ENCODE data around the gene SEPTIN10.

Gene SEPTIN10

DNA sequence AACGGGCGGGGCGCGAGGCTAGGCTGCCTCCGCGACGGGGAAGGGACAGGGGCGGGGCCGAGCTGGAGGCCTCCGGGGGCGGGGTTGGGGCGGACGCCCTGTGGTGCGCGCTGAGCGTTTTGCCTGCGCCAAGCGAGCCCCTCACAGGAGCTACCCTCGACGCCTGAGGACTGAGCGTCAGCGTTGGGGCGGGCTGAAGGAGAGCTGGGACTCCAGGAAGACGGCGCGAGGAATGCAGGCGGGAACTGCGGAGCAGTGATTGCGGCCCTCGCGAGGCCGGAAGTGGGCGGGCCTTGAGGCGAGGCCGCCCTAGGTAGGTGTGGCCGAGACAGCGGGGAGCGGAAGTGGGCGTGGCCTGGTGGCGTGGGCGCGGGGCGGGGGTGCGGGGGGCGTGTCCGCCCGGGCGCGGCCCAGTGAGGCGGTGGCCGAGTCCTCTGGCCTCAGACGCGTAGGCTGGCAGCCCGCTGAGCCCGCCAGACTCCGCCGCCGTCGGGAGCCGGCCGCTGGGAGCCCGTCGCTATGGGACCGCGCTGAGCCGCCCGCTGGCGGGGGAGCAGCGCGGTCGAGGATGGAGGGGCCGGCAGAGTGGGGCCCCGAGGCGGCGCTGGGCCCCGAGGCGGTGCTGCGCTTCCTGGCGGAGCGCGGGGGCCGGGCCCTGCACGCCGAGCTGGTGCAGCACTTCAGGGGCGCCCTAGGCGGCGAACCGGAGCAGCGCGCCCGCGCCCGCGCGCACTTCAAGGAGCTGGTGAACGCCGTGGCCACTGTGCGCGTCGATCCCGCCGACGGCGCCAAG, at the start of gene SEPTIN10, which contains the start of gene SOWAHC:
Gene SEPTIN10 (minus strand): TSS at position 45 of the 793 bp plus-strand sequence. CDS start 139 bp downstream, outside the sequence.
Gene SOWAHC (plus strand): TSS at position 443 of the 793 bp plus-strand sequence. CDS start 126 bp downstream, at position 569.
- peak within 1 kb of the TSS; percentile 91 for H3K27ac ChIP-seq (ENCODE audit: poor library complexity, severe bottlenecking)
- no peaks in the 10 kb centered on the region for H3K27me3 ChIP-seq (ENCODE audit: insufficient read depth, poor library complexity, severe bottlenecking)
- ATAC-seq (ENCODE audit: low read depth) (peak; percentile 91), DNase-seq (ENCODE audit: low spot score) (peak; percentile 99)
- H3K36me3 ChIP-seq (ENCODE audit: low read depth) = peaks cover 19% of the 10 kb centered on the region
- H3K9me3 ChIP-seq (ENCODE audit: severe bottlenecking) = no peaks in the 10 kb centered on the region
- H3K4me3 ChIP-seq (ENCODE audit: severe bottlenecking) = peak within 1 kb of the TSS; percentile 76
- peaks cover 16% of the 10 kb centered on the region for H3K4me1 ChIP-seq (ENCODE audit: insufficient read depth, poor library complexity, severe bottlenecking)
- no peak for TF ChIP-seq CTCF (IDR thresholded peaks at IDR 0.05; ENCODE audit: poor library complexity, severe bottlenecking)

DNA sequence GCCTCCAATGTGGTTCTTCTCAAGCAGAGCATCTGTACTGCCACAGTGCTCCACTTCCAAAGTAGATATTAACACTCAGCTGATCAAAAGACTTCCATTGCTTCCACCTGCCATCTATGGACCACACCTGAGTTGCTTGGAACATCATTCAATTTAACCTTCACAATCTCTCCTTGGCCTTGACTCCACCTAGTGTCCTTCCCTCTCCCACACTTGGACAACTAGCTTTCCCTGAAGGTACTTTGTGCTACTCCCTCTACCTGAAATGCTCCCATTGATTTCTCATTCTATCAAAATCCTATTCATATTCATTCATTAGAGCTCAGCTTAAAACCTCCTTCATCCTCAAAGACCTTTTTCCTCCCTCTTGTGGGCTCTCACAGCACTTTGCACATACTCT, 49.1 kb upstream of the SEPTIN10 start:
- H3K9me3 ChIP-seq (ENCODE audit: severe bottlenecking) = no peaks in the 10 kb centered on the region
- no peaks in the 10 kb centered on the region for H3K27me3 ChIP-seq (ENCODE audit: insufficient read depth, poor library complexity, severe bottlenecking)
- no peaks in the 10 kb centered on the region for H3K36me3 ChIP-seq (ENCODE audit: low read depth)
- peak; percentile 43 for TF ChIP-seq CTCF (IDR thresholded peaks at IDR 0.05; ENCODE audit: poor library complexity, severe bottlenecking)
- ATAC-seq (ENCODE audit: low read depth) (peak; percentile 51; the same call in 2 of the 3 replicates), DNase-seq (ENCODE audit: low spot score) (no peak)
- no peak overlapping the region for H3K4me3 ChIP-seq (ENCODE audit: severe bottlenecking)
- peak overlapping the region; percentile 25 for H3K27ac ChIP-seq (ENCODE audit: poor library complexity, severe bottlenecking)
- peaks cover 11% of the 10 kb centered on the region for H3K4me1 ChIP-seq (ENCODE audit: insufficient read depth, poor library complexity, severe bottlenecking)

DNA sequence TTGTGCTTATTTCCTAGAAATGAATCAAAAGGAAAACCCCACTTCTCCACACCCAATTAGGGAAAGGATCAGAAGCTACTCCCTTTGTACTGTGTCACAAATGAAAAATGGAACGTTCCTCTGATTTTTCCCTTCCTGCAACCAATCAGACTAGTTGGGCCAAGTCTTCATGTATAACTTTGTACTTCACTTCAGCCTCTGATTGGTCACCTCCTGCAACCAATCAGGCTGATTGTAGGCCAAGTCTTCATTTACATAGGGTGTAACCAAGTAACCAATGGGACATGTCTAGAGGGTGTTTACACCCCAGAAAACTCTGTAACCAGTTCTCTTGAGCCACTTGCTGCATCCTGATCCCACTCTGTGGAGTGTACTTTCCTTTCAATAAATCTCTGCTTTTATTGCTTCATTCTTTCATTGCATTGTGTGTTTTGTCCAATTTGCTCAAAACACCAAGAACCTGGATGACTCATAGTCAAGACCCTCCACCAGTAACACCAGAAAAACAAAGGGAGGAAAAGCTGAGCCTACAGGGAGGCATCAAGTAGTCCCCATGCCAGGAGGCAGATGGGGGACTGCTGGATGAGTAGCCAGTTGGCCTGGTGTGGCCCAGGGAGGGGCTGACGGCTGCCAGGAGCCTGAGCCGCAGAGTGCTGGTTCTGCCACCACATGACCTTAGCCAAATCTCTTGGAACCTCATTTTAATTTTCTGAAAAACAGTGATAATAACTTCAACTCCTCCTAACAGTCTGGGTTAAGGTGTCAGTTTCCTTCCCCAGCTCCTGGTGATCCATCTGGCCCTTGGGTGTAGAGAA, 46.5 kb upstream of the SEPTIN10 start:
- Histone ChIP-seq H3K27ac (ENCODE audit: poor library complexity, severe bottlenecking) (no peak overlapping the region), H3K9me3 (ENCODE audit: severe bottlenecking) (no peaks in the 10 kb centered on the region), H3K27me3 (ENCODE audit: insufficient read depth, poor library complexity, severe bottlenecking) (no peaks in the 10 kb centered on the region), H3K4me3 (ENCODE audit: severe bottlenecking) (no peak overlapping the region), H3K36me3 (ENCODE audit: low read depth) (no peaks in the 10 kb centered on the region), H3K4me1 (ENCODE audit: insufficient read depth, poor library complexity, severe bottlenecking) (peaks cover 11% of the 10 kb centered on the region)
- DNase-seq (ENCODE audit: low spot score) (no peak), ATAC-seq (ENCODE audit: low read depth) (no peak; the same call in 2 of the 3 replicates)
- no peak for TF ChIP-seq CTCF (IDR thresholded peaks at IDR 0.05; ENCODE audit: poor library complexity, severe bottlenecking)

- no peak overlapping the region for H3K27ac ChIP-seq (ENCODE audit: poor library complexity, severe bottlenecking)
- no peaks in the 10 kb centered on the region for H3K36me3 ChIP-seq (ENCODE audit: low read depth)
- DNase-seq (ENCODE audit: low spot score) = no peak
- H3K4me1 ChIP-seq (ENCODE audit: insufficient read depth, poor library complexity, severe bottlenecking) = peaks cover 11% of the 10 kb centered on the region
- H3K27me3 ChIP-seq (ENCODE audit: insufficient read depth, poor library complexity, severe bottlenecking) = no peaks in the 10 kb centered on the region
- TF ChIP-seq CTCF (IDR thresholded peaks at IDR 0.05; ENCODE audit: poor library complexity, severe bottlenecking) = no peak
- H3K4me3 ChIP-seq (ENCODE audit: severe bottlenecking) = no peak overlapping the region
- ATAC-seq (ENCODE audit: low read depth) = no peak
- H3K9me3 ChIP-seq (ENCODE audit: severe bottlenecking) = no peaks in the 10 kb centered on the region
Observed at GRCh38 chr2:109659396-109660045, 45.8 kb upstream of the SEPTIN10 start.

Measured in RWPE2 (cell line).